Measurements from ENCODE around the gene CRYBG2.
"Not testable (repeated sequence)": the region's sequence is repeated elsewhere in the genome, so short reads cannot be mapped to it uniquely, and the experiment has no call there.

Gene CRYBG2

GRCh38 chr1:26322042-26322331, 31.9 kb downstream of the CRYBG2 start:
- in situ Hi-C loops (cut with HindIII; ENCODE audit: low sequenced_read_pairs) = no loop called here

- in situ Hi-C loops (cut with HindIII; ENCODE audit: low sequenced_read_pairs) = no loop called here
Measured at GRCh38 chr1:26321315-26322041, 32.5 kb downstream of the CRYBG2 start.

- in situ Hi-C loops (cut with HindIII; ENCODE audit: low sequenced_read_pairs) = no loop called here
Measured at GRCh38 chr1:26320896-26321295, 33.0 kb downstream of the CRYBG2 start.

- in situ Hi-C loops (cut with HindIII; ENCODE audit: low sequenced_read_pairs) = no loop called here
Measured at GRCh38 chr1:26318338-26319064, 35.4 kb downstream of the CRYBG2 start.

- in situ Hi-C loops (cut with HindIII; ENCODE audit: low sequenced_read_pairs) = no loop called here
Measured at GRCh38 chr1:26317612-26318337, 36.2 kb downstream of the CRYBG2 start, which contains the start of gene CD52. Gene CD52 (plus strand): TSS chr1:26317958. CDS start chr1:26318018, 60 bp downstream.

- in situ Hi-C loops (cut with HindIII; ENCODE audit: low sequenced_read_pairs) = no loop called here
Measured at GRCh38 chr1:26317146-26317545, 36.8 kb downstream of the CRYBG2 start.

- in situ Hi-C loops (cut with HindIII; ENCODE audit: low sequenced_read_pairs) = no loop called here
Measured at GRCh38 chr1:26315874-26316850, 37.8 kb downstream of the CRYBG2 start.

- in situ Hi-C loops (cut with HindIII; ENCODE audit: low sequenced_read_pairs) = no loop called here
Measured at GRCh38 chr1:26314501-26314900, 39.4 kb downstream of the CRYBG2 start.

- in situ Hi-C loops (cut with HindIII; ENCODE audit: low sequenced_read_pairs) = not testable (repeated sequence)
Measured at GRCh38 chr1:26307966-26308899, 45.7 kb downstream of the CRYBG2 start.

GRCh38 chr1:26307363-26307781, 46.6 kb downstream of the CRYBG2 start:
- in situ Hi-C loops (cut with HindIII; ENCODE audit: low sequenced_read_pairs) = no loop called here

GRCh38 chr1:26306290-26307229, 47.4 kb downstream of the CRYBG2 start, which contains the start of gene UBXN11:
Gene UBXN11 (minus strand): TSS chr1:26306636. CDS start chr1:26302883, 3,753 bp downstream.
- in situ Hi-C loops (cut with HindIII; ENCODE audit: low sequenced_read_pairs) = no loop called here

GRCh38 chr1:26305667-26306289, 48.2 kb downstream of the CRYBG2 start:
- in situ Hi-C loops (cut with HindIII; ENCODE audit: low sequenced_read_pairs) = no loop called here

GRCh38 chr1:26302733-26303405, 51.1 kb downstream of the CRYBG2 start:
- in situ Hi-C loops (cut with HindIII; ENCODE audit: low sequenced_read_pairs) = no loop called here

- in situ Hi-C loops (cut with HindIII; ENCODE audit: low sequenced_read_pairs) = no loop called here
Measured at GRCh38 chr1:26300578-26301275, 53.2 kb downstream of the CRYBG2 start.

- in situ Hi-C loops (cut with HindIII; ENCODE audit: low sequenced_read_pairs) = no loop called here
Measured at GRCh38 chr1:26297791-26298124, 56.2 kb downstream of the CRYBG2 start.

GRCh38 chr1:26297057-26297790, 56.7 kb downstream of the CRYBG2 start:
- in situ Hi-C loops (cut with HindIII; ENCODE audit: low sequenced_read_pairs) = no loop called here

All from DLD1 (cell line).